NB4 (cell line): Measurements from ENCODE around the gene DTHD1.

Source experiments
- DNase-seq: peaks from one replicate; pipeline ENCODE4 v3.0.0; 2010; ENCODE audit warnings: low read depth
- H3K4me3 ChIP-seq: one replicate; pipeline ENCODE4 v1.5.1; 2011; ENCODE audit warnings: mild to moderate bottlenecking, low read depth, low read length, moderate library complexity
- CTCF ChIP-seq: IDR thresholded peaks from one replicate; pipeline ENCODE4 v1.5.1; 2012; ENCODE audit warnings: low read depth, low read length
- MAX ChIP-seq: IDR thresholded peaks from 2 replicates; pipeline ENCODE4 v1.6.1; 2011; ENCODE audit warnings: low read depth, low read length
- MYC ChIP-seq: IDR thresholded peaks from 2 replicates; pipeline ENCODE4 v1.6.1; 2011; ENCODE audit warnings: low read depth, low read length
- POLR2A ChIP-seq: IDR thresholded peaks from 2 replicates; pipeline ENCODE4 v1.6.1; 2011; ENCODE audit warnings: mild to moderate bottlenecking; ENCODE audit not compliant: insufficient read length; ENCODE audit errors: extremely low read depth

The DTHD1 gene

GRCh38 chr4:36241771-36242170 lies 39.6 kb upstream of the DTHD1 start:
- H3K4me3 ChIP-seq = no peak overlapping the region
- no peak for TF ChIP-seq MAX
- TF ChIP-seq MYC = no peak
- no peak for TF ChIP-seq CTCF
- TF ChIP-seq POLR2A = no peak
- no peak for DNase-seq

GRCh38 chr4:36242629-36243354 lies 38.6 kb upstream of the DTHD1 start:
- peak overlapping the region; percentile 64 for H3K4me3 ChIP-seq
- TF ChIP-seq POLR2A (no peak), CTCF (no peak)
- DNase-seq = no peak

- no peak for TF ChIP-seq MYC
- TF ChIP-seq MAX = 0 out of 2 replicates have a peak, but pooled peaks have one; percentile 19
- TF ChIP-seq POLR2A = no peak
- TF ChIP-seq CTCF = no peak
- H3K4me3 ChIP-seq = peak overlapping the region; percentile 64
Measured at GRCh38 chr4:36243355-36244256, 37.8 kb upstream of the DTHD1 start.

GRCh38 chr4:36244257-36245082 lies 36.9 kb upstream of the DTHD1 start, which contains the start of gene ARAP2:
TSS of gene ARAP2 (minus strand) at chr4:36244514. CDS start at chr4:36229486, 15,028 bp downstream.
- peak; percentile 78 for DNase-seq

More at GRCh38 chr4:36243355-36244256, 37.8 kb upstream of the DTHD1 start:
- no peak for DNase-seq

More at GRCh38 chr4:36244257-36245082, 36.9 kb upstream of the DTHD1 start, which contains the start of gene ARAP2:
- TF ChIP-seq MYC (no peak), MAX (no peak), CTCF (peak; percentile 8), POLR2A (peak; percentile 21)
- peak within 1 kb of the TSS; percentile 64 for H3K4me3 ChIP-seq
